Measurements from ENCODE around the gene C1QTNF5.

The C1QTNF5 gene

GRCh38 chr11:119318240-119319135 lies 22.2 kb downstream of the C1QTNF5 start:
- no peak for TF ChIP-seq CTCF (IDR thresholded peaks at IDR 0.05; ENCODE audit: low read depth, low read length, missing control alignments)
- DNase-seq (ENCODE audit: low read depth), result no peak
- in situ Hi-C loops (cut with HindIII; ENCODE audit: low sequenced_read_pairs), result no loop called here
- H3K4me3 ChIP-seq (ENCODE audit: low read depth, low read length), result no peak overlapping the region

- in situ Hi-C loops (cut with HindIII; ENCODE audit: low sequenced_read_pairs), result no loop called here
- no peak for TF ChIP-seq CTCF (IDR thresholded peaks at IDR 0.05; ENCODE audit: low read depth, low read length, missing control alignments)
- H3K4me3 ChIP-seq (ENCODE audit: low read depth, low read length), result peak overlapping the region; percentile 56
- no peak for DNase-seq (ENCODE audit: low read depth)
Measured at GRCh38 chr11:119317592-119318239, 23.0 kb downstream of the C1QTNF5 start.

GRCh38 chr11:119316729-119317591 lies 23.7 kb downstream of the C1QTNF5 start, which contains the start of gene MCAM:
Gene MCAM, minus strand, starts transcription at chr11:119317130. Its CDS starts 29 bp downstream, at chr11:119317101.
- DNase-seq (ENCODE audit: low read depth), result no peak
- in situ Hi-C loops (cut with HindIII; ENCODE audit: low sequenced_read_pairs), result no loop called here
- TF ChIP-seq CTCF (IDR thresholded peaks at IDR 0.05; ENCODE audit: low read depth, low read length, missing control alignments), result no peak
- H3K4me3 ChIP-seq (ENCODE audit: low read depth, low read length), result peak within 1 kb of the TSS; percentile 56

- TF ChIP-seq CTCF (IDR thresholded peaks at IDR 0.05; ENCODE audit: low read depth, low read length, missing control alignments), result no peak
- peak overlapping the region; percentile 56 for H3K4me3 ChIP-seq (ENCODE audit: low read depth, low read length)
- no peak for DNase-seq (ENCODE audit: low read depth)
- in situ Hi-C loops (cut with HindIII; ENCODE audit: low sequenced_read_pairs), result no loop called here
Measured at GRCh38 chr11:119316016-119316728, 24.5 kb downstream of the C1QTNF5 start.

- peak overlapping the region; percentile 56 for H3K4me3 ChIP-seq (ENCODE audit: low read depth, low read length)
Measured at GRCh38 chr11:119315131-119316015, 25.3 kb downstream of the C1QTNF5 start.

More at GRCh38 chr11:119315131-119316015, 25.3 kb downstream of the C1QTNF5 start:
- in situ Hi-C loops (cut with HindIII; ENCODE audit: low sequenced_read_pairs), result no loop called here
- no peak for TF ChIP-seq CTCF (IDR thresholded peaks at IDR 0.05; ENCODE audit: low read depth, low read length, missing control alignments)
- DNase-seq (ENCODE audit: low read depth), result no peak
